OCI-LY7 (cell line): Measurements from ENCODE around the gene PDE12. TPM values are rescaled to one million over a fixed set of nuclear protein-coding genes. Genes with fewer than 3 reads are reported as not detected.

Experiments
- BruUV-seq: library from RNA; stranded (reverse); fragments of 400-500 nt; replicated peaks from 2 replicates; lab custom pipeline; 2021; lab: Mats Ljungman, UMichigan
- CTCF ChIA-PET: fragments of 300-600 bp; sonication (Branson Sonifier 250); formaldehyde crosslinking; loops from one replicate; lab custom pipeline; 2022; ENCODE audit warnings: antibody characterized with exemption; ENCODE audit not compliant: unreplicated experiment; lab: Charles Lee
- POLR2A ChIA-PET: fragments of 300-600 bp; sonication (Branson Sonifier 250); formaldehyde crosslinking; loops from one replicate; lab custom pipeline; 2022; ENCODE audit warnings: antibody characterized with exemption; lab: Charles Lee
- DNase-seq: peaks from one replicate; pipeline ENCODE4 v3.0.0-alpha.2; 2015; ENCODE audit warnings: low spot score
- H2AFZ ChIP-seq: fragments of 200-600 bp; sonication (generic), shearing (Covaris generic); 2 replicates; pipeline ENCODE4 v1.6.1; 2014; ENCODE audit warnings: mild to moderate bottlenecking, antibody characterized with exemption, low read length, moderate library complexity
- H3K27ac ChIP-seq: fragments of 200-600 bp; sonication (generic); 2 replicates; pipeline ENCODE4 v1.5.1; 2014; ENCODE audit warnings: mixed run types, low read depth, mild to moderate bottlenecking, moderate library complexity, low read length, inconsistent platforms; ENCODE audit not compliant: poor library complexity, severe bottlenecking
- H3K36me3 ChIP-seq: fragments of 200-600 bp; sonication (generic); 2 replicates; pipeline ENCODE4 v1.6.1; 2014; ENCODE audit warnings: mild to moderate bottlenecking, antibody characterized with exemption, low read length, moderate library complexity, mixed read lengths; ENCODE audit not compliant: insufficient read depth
- H3K4me1 ChIP-seq: fragments of 200-600 bp; sonication (generic); 2 replicates; pipeline ENCODE4 v1.5.1; 2014; ENCODE audit warnings: mild to moderate bottlenecking, low read length; ENCODE audit not compliant: insufficient read depth, poor library complexity, severe bottlenecking
- H3K4me2 ChIP-seq: fragments of 200-600 bp; sonication (generic); 2 replicates; pipeline ENCODE4 v1.6.1; 2014; ENCODE audit warnings: mild to moderate bottlenecking, low read length
- H3K4me3 ChIP-seq: fragments of 200-600 bp; sonication (generic); 2 replicates; pipeline ENCODE4 v1.5.1; 2014; ENCODE audit warnings: mild to moderate bottlenecking, low read depth, low read length; ENCODE audit not compliant: poor library complexity, severe bottlenecking
- H3K79me2 ChIP-seq: fragments of 200-600 bp; sonication (generic); 2 replicates; pipeline ENCODE4 v1.6.1; 2016; ENCODE audit warnings: low read depth, mild to moderate bottlenecking, low read length, moderate library complexity, mixed read lengths; ENCODE audit not compliant: insufficient read depth
- H3K9me2 ChIP-seq: fragments of 200-600 bp; sonication (generic); 2 replicates; pipeline ENCODE4 v1.6.1; 2016; ENCODE audit warnings: mild to moderate bottlenecking, low read length, mixed read lengths; ENCODE audit not compliant: insufficient read depth
- H3K9me3 ChIP-seq: fragments of 200-600 bp; sonication (generic); 2 replicates; pipeline ENCODE4 v1.6.1; 2014; ENCODE audit warnings: mild to moderate bottlenecking, mixed run types, low read length, mixed read lengths
- H4K20me1 ChIP-seq: fragments of 200-600 bp; sonication (generic); 2 replicates; pipeline ENCODE4 v1.6.1; 2014; ENCODE audit warnings: mild to moderate bottlenecking, antibody characterized with exemption, low read length, moderate library complexity, mixed read lengths; ENCODE audit not compliant: insufficient read depth
- EZH2phosphoT487 ChIP-seq: fragments of 200-600 bp; sonication (generic); IDR thresholded peaks from 2 replicates; pipeline ENCODE4 v1.6.1; 2018; ENCODE audit warnings: low read depth, borderline replicate concordance, mild to moderate bottlenecking, mixed run types, antibody characterized with exemption, low read length, moderate library complexity, mixed read lengths
- intact Hi-C: fragments of 100-400 bp; cut with micrococcal nuclease; formaldehyde crosslinking; loops from one replicate; pipeline ENCODE4 v1.10.0; 2022; ENCODE audit not compliant: unreplicated experiment
- total RNA-seq, 2 experiments: library from RNA; depleted of rRNA in 1 of 2; stranded (reverse); fragments of >200 nt in 1 of 2; shearing (Covaris generic) in 1 of 2; gene quantifications; 2 replicates each; pipeline ENCODE4 v1.2.3, GENCODE V29; 2014 to 2022
- TF ChIP-seq, protein P1 (sequence below): fragments of 200-600 bp; sonication (generic); conservative IDR thresholded peaks from 2 replicates; pipeline ENCODE4 v1.5.1; 2014; ENCODE audit warnings: mild to moderate bottlenecking, antibody characterized with exemption, low read length, moderate library complexity, mixed read lengths

Gene PDE12
- total RNA-seq, 2 experiments from 2014 or later, result 19.3 to 29.7 TPM

DNA sequence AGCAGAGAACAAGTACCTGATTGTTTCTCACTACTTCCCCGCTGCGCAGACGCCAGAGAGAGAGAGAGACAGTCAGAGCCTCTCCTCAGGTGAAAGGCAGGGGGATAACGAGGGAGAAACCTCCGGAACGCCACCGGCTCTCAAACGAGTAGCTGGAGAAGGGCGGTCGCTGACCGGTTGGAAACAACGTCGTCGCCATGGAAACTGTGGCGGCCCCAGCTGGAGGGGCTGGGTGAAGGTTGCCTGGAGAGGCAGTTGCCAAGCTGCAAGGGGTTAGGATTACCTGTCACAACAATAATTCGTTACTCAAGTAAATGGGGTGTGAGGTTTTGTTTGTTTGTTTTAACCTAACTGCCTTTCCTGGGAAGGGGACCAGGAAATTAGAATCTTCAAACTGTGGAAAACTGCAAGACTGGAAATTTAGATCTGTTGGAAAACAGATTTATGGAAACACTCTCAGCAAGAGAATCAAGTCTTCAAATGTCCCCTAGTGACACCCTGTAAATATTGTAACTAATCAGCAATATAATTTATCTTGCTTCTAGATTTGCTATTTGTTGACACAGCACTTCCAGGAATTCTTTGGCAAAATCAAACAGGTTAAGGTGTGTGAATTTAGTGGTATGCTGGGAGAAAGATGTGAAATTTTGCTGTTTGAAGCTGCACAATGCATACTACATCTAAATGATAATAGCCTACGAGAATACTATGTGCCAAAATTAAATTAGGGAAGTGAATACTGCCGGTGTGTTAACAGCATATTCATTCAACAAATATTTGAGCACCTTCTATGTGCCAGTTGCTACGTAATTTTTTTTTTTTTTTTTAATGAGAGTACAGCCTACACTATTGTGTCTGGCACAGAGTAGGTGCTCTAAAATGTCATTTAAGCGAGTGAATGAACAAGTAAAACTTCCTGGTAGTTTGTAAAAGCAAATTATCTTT, 11.6 kb upstream of the PDE12 start, which contains the start of gene DNAH12:
DNAH12 (minus strand) TSS at position 164 of the 945 bp plus-strand sequence. CDS start 1,474 bp downstream, outside the sequence.
- Histone ChIP-seq H3K9me2 (no peaks in the 10 kb centered on the region), H3K4me1 (peaks cover 15% of the 10 kb centered on the region), H3K79me2 (no peaks in the 10 kb centered on the region), H3K9me3 (no peaks in the 10 kb centered on the region), H2AFZ (peak within 1 kb of the TSS; percentile 30; the same call in 1 of the 2 replicates), H3K36me3 (no peaks in the 10 kb centered on the region), H4K20me1 (no peaks in the 10 kb centered on the region), H3K27ac (no peak within 1 kb of the TSS), H3K4me3 (no peak within 1 kb of the TSS), H3K4me2 (peak within 1 kb of the TSS; percentile 36)
- intact Hi-C loops, result no loop called here
- no TSS peak for BruUV-seq
- no peak for TF ChIP-seq EZH2phosphoT487
- TF ChIP-seq, protein P1, sequence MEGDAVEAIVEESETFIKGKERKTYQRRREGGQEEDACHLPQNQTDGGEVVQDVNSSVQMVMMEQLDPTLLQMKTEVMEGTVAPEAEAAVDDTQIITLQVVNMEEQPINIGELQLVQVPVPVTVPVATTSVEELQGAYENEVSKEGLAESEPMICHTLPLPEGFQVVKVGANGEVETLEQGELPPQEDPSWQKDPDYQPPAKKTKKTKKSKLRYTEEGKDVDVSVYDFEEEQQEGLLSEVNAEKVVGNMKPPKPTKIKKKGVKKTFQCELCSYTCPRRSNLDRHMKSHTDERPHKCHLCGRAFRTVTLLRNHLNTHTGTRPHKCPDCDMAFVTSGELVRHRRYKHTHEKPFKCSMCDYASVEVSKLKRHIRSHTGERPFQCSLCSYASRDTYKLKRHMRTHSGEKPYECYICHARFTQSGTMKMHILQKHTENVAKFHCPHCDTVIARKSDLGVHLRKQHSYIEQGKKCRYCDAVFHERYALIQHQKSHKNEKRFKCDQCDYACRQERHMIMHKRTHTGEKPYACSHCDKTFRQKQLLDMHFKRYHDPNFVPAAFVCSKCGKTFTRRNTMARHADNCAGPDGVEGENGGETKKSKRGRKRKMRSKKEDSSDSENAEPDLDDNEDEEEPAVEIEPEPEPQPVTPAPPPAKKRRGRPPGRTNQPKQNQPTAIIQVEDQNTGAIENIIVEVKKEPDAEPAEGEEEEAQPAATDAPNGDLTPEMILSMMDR, result no peak
- ChIA-PET POLR2A (interaction anchor here (0.5 kb wide), 1 partner anchor 869 kb away, joined by 3 read pairs; no protein-coding TSS in a partner anchor), CTCF (no interaction called here)
- DNase-seq, result peak; percentile 38

DNA sequence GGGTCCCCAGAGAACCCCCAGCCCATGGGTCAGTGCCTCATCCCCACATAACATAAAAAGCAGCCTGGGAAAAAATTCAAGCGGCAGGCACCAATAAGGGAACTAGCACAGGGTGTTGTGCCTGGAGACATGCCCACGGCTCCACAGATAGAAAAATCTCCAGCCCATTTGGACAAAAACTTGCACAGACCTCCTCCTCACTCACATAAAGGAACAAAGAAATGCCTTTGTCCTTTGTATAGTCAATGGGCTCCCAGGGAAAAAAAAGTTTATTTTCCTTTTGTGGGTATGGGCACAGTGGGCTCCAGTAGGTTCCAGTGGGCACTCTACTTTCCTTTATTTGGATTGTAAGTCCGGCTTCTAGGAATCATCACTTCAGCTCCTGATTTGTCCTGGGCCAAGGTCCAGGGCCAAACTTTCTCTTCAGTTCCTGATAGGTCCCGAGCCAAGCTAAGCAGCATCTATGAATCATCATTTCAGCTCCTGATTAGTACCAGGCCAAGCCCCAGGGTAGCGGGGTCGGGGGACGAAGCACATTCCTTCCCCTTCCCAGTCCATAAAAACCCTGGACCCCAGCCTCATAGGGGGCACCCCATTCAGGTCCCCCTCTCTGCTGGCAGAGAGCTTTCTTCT, 10.3 kb upstream of the PDE12 start:
- Histone ChIP-seq H3K4me2 (no peak overlapping the region), H3K79me2 (no peaks in the 10 kb centered on the region), H3K9me2 (no peaks in the 10 kb centered on the region), H3K9me3 (no peaks in the 10 kb centered on the region), H3K27ac (no peak overlapping the region), H3K36me3 (no peaks in the 10 kb centered on the region), H2AFZ (no peak overlapping the region), H3K4me1 (peaks cover 15% of the 10 kb centered on the region), H3K4me3 (no peak overlapping the region), H4K20me1 (no peaks in the 10 kb centered on the region)
- CTCF ChIA-PET, result no interaction called here
- TF ChIP-seq, protein P1, result no peak
- no peak for TF ChIP-seq EZH2phosphoT487
- no peak for DNase-seq
- intact Hi-C loops, result no loop called here
- POLR2A ChIA-PET, result interaction anchor here (0.5 to 1.1 kb wide), 3 partner anchors 10 to 870 kb away, joined by 3 read pairs; partner anchors contain the start of gene PDE12
- no TSS peak for BruUV-seq
